HG02885 (cell line): ENCODE results near the gene CCDC40.
A peak's percentile ranks its signal among the peaks of the same experiment; 100 is the strongest.

Experiments used
- ATAC-seq: cut with Tn5 transposase; IDR thresholded peaks from one replicate; pipeline ENCODE4 v1.9.1; 2021; ENCODE audit warnings: mild to moderate bottlenecking; ENCODE audit not compliant: unreplicated experiment, poor library complexity

The CCDC40 gene

DNA sequence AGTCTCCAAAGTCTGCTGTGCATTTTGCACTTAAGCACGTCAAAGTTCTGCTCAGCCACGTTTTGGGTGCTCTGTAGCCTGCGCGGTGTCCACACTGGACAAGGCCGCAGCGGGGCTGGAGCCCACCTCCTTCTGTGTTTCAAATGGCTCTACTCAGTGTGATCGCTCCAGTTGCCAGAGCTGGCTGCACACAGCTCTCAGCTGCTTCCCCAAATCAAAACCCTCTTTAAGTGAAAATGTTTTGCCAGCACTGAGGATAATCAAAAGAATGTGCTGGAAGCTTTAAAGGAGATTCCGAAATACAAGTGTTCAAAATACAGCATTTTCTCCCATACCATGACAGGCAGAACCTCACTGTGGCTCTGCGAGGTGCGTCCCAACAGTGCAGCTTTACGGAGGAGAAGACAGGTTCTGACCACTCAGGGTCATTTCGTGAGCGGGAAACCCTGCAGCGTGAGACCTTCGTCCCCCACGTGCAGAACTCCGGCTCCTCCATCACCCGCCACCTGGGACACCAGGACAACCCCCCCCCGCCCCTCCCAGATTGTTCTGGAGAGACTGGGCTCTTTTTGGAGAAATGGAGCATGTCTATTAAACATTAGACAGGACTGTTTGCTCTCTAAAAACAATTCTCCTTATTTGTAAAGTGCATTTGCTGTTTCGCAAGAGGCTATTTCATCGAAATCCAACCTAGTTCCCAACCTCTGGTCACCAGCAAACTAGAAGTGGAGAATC lies 17.4 kb upstream of the CCDC40 start:
- ATAC-seq, result no peak

DNA sequence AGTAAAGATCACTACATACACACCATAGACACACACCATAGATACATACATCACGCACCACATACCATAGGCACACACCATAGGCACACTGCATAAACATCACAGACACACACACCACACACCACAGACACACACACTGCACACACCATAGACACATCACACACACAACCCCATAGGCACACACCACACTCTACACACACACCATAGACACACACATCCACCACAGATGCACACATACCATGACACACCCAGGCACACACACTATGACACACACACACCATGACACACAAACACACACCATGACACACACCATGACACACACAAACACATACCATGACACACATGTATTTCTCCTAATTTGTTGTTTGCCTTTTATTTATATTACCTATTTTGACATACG lies 14.8 kb upstream of the CCDC40 start:
- no peak for ATAC-seq

DNA sequence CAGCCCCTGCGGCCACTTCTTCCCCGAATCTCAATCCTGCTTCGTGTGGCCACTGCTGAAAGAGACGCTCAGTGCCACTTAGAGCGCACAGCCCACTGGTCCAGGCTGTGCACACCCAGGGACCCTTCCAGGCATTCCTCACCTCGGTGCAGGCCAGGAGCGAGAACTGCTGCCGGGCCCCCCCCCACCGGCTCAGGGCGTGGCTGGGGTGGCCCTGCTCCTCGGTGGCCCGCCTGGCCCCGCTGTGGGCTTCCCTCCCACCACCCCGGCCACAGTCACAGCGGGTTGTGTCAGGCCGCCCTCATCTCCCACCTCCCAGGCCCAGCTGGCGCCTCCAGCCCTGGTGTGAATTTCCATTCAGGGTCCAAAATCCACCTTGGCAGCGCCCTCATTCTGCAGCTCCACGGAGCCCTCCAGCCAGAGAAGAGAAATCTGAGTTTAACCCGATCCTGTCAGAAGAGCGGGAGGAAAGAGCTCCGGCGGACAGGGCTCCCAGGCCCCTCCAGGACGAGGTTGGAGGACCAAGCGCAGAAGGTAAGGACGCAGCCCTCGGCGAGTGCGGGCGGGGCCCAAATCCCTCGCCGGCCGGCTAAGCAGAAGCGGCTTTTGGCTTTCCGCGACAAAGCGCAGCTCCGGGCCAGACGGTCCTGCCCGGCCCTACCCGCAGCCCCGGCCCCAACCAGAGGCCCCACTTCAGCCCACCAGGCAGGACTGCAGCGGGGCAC lies 12.8 kb upstream of the CCDC40 start:
- no peak for ATAC-seq

DNA sequence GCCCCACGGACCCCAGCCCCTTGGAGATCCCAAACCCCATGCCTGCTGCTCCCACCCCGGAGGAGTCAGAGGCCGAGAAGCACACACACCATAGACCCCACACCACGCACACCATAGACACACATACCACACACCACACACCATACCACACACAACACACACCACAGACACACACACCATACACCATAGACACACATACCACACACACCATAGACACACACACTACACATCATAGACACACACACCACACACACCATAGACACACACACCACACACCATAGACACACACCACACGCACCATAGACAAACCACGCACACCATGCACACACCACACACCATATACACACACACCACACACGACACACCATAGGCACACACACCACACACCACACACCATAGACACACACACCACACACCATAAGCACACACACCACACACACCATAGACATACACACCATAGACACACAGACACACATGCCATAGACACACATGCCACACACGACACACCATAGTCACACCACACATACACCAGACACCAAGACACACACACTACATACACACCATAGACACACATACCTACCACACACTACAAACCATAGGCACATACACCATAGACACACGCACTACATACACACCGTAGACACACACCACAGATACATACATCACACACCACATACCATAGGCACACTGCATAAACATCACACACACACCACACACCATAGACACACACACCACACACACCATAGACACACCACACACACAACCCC lies 12.1 kb upstream of the CCDC40 start:
- no peak for ATAC-seq

DNA sequence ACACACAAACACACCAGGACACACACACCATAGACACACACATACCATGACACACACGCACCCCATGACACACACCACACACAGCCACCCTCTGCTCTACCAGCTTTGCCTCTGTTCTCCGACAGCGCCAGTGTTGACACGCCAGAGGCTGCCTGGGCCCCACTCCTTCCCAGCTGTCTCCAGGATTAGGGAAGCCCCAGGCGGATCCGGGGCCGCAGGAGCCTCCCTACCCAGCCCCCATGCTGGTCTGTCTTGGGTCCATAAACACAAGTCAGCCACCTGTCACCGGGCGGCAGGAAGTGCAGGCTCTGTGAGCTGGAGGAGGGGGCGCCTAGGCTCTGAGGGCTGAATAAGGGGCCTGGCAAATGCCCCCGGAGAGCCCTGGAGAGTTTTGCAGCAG lies 11.3 kb upstream of the CCDC40 start:
- ATAC-seq, result no peak

DNA sequence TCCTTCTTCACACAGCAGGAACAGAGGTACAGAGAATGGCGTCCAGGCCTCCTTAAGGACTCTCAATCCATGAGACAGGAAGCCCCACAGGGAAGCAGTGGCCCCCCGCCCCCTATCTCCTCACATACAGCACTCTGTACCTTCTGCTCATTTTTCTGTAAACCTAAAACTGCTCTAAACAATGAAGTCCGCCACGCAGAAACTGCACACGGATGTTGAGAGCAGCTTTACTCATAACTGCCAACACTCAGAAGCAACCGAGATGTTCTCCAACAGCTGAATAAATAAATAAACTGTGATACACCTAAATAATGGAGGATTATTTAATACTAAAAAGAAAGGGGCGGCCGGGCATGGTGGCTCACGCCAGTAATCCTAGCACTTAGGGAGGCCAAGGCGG lies 10.6 kb upstream of the CCDC40 start:
- no peak for ATAC-seq

DNA sequence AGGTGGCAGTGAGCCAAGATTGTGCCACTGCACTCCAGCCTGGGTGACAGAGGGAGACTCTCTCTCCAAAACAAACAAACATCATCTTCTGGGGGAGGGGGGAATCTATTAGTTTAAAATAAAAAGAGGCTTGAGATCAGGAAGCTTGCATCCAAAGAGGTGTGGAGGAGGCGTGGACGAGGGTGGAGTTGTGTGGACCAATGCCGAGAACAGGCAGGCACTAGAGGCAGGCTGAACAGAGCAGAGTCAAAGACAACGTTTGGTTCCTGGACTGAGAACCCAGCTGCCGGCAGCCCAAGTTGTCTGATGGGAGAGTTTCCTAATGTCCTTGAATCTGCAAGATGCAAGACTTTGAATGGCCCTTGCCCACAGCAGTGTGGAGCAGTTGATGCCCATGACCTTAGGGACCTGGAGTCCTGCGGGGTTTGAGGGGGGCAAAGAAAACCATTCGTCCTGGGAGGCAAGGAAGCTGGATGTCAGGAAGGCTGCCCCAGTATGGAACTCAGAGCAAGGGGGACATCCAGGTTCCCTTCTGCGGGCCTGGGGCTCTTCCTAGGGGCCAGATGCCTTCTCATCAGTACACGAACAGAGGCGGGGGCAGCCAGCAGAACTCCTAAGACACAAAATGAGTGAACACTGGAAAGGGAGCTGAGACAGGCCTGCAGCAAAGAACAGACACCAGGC lies 9.9 kb upstream of the CCDC40 start:
- ATAC-seq, result no peak

DNA sequence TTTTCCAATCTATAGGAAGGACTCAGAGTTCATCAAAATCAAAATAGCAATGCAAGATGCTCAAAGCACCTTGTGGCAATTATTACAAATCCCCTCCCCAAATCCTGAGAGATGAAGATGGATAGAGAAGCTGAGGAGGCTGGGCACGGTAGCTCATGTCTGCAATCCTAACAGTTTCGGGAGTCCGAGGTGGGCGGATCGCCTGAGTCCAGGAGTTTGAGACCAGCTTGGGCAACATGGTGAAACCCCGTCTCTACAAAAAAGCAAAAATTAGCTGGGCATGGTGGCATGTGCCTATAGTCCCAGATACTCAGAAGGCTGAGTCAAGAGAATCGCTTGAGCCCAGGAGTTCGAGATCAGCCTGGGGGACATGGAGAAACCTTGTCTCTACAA lies 9.4 kb upstream of the CCDC40 start:
- no peak for ATAC-seq

DNA sequence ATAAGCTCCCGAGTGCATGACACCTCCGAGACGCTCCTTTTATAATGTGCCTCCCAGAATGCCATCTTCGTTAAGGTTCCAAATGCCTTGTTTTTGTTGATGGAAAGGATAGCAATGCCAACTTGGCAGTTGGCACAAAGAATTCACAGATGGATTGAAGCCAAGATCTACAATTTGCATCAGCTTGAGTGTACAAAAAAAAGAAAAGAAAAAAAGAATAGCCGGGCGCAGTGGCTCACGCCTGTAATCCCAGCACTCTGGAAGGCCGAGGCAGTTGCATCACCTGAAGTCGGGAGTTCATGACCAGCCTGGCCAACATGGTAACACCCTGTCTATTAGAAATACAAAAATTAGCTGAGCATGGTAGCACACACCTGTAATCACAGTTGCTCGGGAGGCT lies 8.4 kb upstream of the CCDC40 start:
- ATAC-seq, result no peak

DNA sequence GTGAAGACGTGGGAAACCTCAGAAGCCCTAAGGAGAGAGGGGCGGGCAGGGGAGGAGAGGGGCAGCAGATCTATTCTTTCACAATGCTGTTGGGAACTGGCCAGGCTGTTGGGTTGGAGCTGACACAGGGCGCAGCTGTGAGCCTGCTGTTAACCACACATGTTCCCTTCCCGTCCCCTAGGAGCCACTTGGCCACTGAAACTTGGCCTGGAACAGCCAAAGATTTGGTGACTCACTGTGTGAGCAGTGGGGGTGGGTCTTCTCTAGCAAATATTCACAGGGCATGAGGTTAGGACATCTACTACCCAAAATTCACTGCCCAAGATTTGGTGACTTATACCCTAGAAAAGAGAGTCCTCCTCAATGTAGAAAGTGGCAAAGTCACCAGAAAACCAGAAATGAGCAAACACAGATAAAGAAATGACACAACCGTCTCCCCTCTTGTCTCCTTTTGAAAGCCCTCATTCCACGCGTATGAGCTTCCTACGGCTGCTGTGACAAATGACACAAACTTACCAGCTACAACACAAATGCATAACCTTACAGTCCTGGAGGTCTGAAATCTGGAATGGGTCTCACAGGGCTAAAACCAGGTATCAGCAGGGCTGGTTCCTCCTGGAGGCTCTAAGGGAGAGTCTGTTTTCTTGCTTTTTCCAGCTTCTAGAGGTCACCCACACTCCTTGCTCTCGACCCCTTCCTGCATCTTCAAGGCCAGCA lies 7.0 kb upstream of the CCDC40 start:
- ATAC-seq, result no peak

DNA sequence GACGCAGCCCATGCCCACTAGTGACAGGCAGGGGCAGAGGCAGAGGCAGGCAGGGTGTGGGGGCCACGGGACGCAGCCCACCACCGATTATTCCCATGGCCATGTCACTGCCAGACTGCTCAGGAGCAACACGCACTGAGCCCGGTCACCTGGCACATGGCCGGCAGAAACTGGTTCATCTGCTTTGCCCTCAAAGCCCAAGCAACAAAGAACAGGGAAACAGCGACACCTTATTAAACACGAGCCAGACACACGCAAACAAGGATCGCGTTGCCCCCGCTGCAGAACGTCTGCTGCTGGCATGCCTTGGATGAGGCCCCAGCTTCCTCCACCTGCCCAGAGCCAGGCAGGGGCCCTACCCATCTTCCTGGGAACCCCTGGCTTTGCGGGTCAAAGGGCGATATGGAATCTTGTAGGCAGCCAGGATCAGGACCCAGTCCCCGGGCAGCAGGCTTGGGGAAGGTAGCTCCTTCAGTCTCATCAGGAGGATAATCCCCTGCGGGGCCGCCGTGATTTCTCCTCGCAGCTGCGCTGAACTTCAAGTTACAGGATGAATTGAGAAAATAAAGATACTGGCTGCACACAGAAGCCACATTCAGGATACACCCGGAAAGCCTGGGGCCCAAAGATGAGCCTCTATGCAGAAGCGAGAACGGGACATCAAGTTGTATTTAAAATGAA lies 5.6 kb upstream of the CCDC40 start:
- no peak for ATAC-seq

DNA sequence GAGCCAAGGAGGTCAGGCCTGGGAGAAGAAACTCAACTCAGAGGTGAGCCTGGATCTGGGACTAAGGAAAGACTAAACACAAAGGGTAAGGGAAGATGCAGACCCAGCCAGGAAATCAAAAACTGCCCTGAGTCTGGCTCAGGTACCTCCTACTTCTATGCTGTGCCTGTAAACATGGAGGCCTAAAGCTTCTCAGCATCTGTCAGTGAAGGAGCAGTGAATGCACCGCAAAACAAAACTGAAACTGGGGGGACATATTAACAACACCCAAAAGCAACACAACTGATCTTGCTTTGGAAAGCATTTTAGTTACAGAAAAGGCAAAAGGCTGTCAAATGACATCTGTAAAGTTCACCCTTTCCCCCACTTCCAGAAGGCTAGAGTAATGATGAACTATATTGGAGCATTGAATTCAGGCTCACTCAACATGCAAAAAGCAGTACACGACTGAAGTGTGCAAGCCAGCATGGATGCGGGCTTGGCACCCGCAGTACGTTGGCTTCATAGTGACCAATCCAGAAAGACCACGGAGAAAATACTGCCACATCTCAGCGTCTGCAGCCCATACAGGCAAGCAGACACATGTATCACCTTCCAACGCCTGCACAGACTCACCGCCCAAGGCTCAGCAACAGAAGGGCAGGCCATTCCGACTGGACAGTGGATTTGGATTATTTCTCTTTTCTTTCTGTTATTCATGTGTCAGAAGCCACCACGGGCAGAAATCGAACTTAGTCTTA lies 4.6 kb upstream of the CCDC40 start:
- no peak for ATAC-seq

DNA sequence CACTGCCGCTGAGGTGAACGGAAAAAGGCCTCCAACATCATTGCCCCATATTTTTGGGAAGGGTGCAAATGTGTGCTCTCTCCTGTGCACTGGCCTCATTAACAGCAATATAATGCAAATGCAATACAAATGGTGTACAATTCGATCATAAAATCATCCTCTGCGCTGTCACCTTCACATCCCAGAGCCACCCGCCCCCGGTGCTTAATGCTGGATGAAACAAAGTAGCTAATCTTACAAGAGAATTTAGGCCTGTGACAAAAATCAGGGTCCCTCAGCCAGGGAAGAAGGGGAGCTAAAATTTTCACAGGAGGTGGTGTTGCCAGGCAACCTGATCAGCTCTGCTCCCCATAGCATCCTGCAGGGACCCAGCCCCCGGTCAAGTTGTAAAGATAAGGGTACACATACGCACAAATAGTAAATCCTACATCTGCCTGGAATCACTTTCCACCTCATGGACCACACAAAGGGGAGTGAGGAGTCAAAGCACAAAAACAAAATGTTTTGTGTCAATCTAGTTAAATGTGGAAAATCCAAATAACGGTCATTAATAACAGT lies 3.7 kb upstream of the CCDC40 start:
- ATAC-seq, result no peak

DNA sequence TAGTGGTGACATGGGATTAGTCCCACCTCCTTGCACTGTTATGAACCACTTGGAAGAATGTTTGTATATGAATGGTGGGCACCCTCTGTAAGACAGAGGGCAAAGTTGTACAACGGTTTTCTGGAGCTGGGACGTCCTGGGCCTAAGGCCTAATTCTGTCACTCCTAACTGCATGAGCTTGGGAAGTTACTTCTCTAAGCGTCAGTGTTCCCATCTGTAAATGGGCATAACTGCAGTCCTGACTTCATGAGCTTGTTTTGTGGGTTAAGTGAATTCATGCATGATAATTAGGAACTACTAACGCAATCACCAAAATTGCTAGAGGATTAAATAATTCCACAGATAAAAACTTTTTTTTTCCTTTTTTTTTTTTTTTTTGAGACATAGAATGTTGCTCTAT lies 2.6 kb upstream of the CCDC40 start:
- no peak for ATAC-seq

DNA sequence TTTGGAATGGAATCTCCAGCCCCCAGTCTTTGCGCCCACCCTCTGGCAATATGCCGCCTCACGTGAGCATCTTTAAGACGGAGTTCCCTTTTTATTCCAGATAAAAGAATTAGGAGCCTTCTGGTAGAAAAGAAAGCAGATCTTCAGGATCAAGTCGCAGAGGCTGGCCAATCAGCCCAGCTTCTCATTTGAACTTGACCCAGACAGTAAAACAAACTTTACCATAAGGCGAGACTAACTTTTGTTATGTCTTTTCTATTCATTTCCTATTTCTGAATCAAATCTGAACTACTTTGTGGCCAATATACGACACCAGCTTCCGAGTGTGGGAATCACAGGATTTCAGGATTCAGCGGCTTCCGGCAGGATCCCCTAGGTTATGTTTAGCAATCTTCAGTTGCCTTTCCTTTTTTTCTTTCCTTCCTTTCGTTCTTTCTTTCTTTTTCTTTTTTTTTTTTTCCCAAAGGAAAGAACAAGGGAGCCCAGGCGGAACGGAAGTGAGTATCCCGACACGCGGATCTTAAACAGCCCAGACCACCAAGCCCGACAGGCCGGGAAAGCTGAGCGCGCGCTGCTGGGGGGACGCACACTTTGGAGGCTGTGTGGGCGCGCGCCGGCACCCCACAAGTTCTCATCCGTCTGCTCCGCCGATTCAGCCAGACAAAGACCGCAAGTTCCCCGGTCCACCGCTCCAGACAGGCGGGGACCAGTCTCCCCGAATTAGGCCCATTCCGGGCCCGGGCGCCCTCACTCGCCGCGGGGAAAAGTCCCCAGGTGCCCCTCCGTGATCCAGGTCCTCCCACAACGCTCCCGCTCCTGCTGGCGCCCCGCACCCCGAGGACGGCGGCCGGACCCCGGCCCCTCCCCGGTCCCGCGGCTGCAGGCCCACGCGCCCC lies 1.4 kb upstream of the CCDC40 start:
- ATAC-seq, result peak; percentile 33

DNA sequence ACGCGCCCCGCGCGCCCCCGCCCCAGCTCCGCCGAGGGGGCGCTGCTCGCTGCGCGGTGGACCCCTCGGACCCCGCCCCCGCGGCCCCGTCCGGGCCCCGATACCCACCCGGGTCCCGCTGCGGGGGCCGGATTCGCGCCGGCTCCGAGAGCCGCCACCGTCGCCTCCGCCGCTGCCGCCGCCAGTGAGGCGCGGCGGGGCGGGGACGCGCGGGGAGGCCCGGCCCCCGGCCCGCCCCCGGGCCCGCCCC lies 830 bp upstream of the CCDC40 start, which contains the start of gene TBC1D16:
TBC1D16 (minus strand) TSS at position 186 of the 250 bp plus-strand sequence. CDS start 22,325 bp downstream, outside the sequence.
- ATAC-seq, result no peak

DNA sequence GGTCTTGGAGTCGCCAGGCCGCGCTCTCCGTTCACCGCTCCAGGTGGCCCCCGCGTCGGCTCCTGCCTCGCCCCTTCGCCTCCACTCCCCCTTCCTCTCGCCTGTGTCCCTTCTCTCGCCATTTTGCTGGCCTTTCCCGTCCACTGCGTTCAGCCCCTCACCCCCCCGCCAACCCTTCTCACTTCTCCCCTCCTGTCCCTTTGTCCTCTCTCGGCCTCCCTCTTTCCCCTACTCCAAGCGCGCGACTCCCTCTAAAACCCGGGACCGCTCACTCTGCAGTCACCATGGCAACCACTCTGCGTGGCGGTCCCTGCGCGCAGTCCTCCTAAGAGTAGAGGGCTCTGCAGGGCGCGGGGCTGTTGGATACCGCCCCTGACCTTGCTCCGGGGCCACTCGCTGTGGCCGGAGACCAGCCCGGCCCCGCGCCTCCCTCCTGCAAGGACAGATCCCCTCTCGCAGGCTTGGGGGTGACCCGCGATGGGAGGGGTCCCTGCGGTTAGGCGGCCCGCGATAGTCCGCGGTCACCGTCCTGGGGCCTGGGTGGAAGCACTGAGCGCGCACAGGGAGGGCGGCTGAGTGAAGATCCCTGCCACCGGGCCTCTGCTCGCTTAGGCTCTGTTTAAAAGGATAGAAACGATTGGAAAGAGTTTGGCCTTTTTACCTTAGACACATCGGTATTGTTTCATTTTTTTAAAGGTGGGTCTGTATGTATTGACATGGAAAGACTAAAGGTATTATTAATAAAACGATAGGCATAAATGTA lies 454 bp downstream of the CCDC40 start:
- ATAC-seq, result no peak
